GM21447 (cell line): ENCODE measurements around the gene ALKBH3.

Experiments used
- ATAC-seq: cut with Tn5 transposase; IDR thresholded peaks from one replicate; pipeline ENCODE4 v1.9.1; 2021; ENCODE audit not compliant: unreplicated experiment

Gene ALKBH3

GRCh38 chr11:43880640-43881159, at the start of gene ALKBH3:
ALKBH3 (plus strand) TSS chr11:43880831; CDS start chr11:43882653, 1,822 bp downstream.
- ATAC-seq = peak; percentile 99

- ATAC-seq = peak; percentile 63
Observed at GRCh38 chr11:43830928-43831440, 49.6 kb upstream of the ALKBH3 start.

DNA sequence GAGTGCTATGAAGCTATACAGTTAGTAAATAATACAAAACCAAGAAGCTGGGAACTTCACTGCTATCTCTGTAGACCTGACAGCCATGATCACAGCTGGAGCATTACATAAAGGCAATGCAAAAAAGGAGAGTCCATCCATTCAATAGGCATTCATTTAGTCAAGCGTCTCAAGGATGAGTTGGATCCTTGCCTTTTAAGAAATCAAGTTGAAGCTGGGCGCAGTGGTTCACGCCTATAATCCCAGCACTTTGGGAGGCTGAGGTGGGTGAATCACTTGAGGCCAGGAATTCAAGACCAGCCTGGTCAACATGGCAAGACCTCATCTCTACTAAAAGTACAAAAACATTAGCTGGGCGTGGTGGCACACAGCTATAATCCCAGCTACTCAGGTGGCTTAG, 48.1 kb upstream of the ALKBH3 start:
- no peak for ATAC-seq

DNA sequence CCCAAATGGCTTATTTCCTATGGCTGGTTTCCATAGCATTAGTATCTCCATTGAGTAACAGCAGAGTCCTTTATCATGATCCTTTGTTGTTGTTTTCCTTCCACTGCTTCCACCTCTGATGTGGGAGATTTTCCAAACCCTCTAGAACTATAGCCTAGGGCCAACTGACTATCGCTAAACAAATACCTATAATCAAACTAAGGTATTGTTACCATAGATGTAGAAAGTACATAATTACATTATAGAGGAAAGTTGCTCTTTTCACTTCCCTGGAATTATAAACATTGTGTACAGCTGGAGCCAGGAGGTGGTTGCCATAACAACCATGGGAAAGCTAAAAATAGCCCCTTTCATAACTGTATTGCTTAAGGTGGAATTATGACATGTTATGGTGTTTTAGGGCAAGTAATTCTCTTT, 47.0 kb upstream of the ALKBH3 start:
- ATAC-seq = no peak

DNA sequence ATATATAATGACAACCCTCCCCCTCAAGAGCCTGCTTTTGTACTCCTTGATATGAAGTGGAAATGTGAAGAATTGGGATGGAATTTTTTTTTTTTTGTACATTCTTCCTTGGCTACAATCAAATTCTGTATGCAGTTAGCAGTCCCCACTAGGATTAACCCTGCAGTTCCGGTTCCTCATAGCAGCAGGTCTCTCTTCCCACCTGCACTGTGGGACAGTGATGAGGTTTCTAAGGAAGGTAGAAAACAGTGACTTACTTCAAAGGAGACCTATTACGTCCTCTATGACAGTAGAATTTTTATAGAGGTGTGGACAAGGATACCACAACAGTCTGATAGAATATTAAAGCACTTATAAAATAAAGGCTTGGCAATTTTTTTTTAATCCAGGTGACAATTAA, 46.3 kb upstream of the ALKBH3 start:
- no peak for ATAC-seq

- ATAC-seq = no peak
Observed at GRCh38 chr11:43835104-43835503, 45.5 kb upstream of the ALKBH3 start.

DNA sequence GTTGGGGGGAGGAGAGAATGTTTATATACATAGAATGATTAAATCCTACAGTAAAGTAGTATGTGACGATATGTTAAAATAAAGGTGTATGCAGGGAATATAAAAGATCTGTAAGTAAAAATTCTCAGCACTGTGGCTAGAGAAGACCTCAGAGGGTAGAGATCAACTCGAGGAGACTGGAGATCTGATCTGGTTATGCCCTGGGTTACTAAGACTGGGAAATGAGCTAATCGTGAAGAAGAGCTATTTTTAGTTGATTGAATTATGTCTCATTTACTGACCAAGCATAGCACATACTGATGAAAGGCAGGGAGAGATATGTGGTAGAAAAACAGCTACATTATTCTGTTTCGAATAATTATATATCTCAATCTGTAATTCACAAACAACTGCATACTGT, 42.8 kb upstream of the ALKBH3 start:
- no peak for ATAC-seq

DNA sequence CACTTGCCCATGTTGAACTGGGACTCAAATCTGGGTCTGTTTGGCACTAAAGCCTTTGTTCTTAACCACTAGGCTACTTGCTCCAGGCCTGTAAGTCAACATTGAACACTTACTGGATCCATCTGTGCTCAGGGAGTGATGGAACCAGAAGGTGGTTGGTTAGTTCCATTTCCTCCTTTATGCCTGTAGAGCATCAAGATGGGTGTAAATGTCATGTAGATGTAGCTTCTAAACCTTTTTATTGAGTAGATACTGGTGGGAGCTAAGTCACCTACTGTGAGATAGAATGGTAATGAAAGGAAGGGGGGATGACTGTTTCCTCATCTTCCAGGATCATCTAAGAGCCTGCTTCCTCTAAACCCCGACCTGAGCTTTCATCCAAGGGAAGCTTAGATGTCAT, 38.6 kb upstream of the ALKBH3 start:
- no peak for ATAC-seq

DNA sequence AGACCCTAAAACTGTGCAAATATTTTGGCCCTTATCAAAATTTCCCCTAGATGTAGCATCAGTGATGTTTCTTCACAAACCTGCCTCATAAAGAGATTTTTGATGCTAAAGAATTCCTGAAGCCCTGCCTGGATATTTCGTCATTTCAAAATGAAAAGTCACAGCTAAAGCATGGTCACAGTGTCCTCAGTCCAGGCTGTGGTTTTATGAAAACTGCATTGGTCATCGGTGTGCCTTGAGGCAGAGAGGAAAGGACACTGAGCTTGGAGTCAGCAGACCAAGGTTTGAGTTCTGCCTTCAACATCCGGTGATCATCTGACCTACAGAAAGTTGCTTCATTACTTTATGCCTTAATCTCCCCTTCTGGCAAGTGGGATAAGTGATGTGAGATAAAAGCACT, 34.8 kb upstream of the ALKBH3 start:
- no peak for ATAC-seq

- peak; percentile 74 for ATAC-seq
Observed at GRCh38 chr11:43852057-43852636, 28.5 kb upstream of the ALKBH3 start.

- no peak for ATAC-seq
Observed at GRCh38 chr11:43853781-43854180, 26.9 kb upstream of the ALKBH3 start.

GRCh38 chr11:43856993-43857392, 23.6 kb upstream of the ALKBH3 start:
- ATAC-seq = no peak

DNA sequence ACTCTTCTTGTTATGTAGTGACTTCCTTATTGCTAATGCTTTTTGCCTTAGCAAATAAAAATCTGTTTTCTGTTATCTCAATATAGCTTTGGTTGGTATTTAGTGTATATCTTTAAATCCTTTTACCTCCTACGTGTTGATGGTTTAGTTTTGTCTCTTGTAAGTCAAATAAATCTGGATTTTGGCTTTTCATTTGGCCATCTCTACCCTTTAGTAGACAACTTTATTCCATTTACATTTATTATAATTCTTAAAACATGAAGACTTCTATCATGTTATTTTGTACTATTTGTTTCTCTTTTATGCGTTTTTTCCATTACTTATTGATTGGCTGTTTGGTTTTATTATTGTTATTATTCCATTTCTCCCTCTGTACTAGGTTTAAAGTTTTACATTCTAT, 19.5 kb upstream of the ALKBH3 start:
- ATAC-seq = no peak

GRCh38 chr11:43866520-43866919, 14.1 kb upstream of the ALKBH3 start:
- ATAC-seq = no peak

- no peak for ATAC-seq
Observed at GRCh38 chr11:43866969-43867368, 13.7 kb upstream of the ALKBH3 start.

- ATAC-seq = peak; percentile 100
Observed at GRCh38 chr11:43868852-43869567, 11.6 kb upstream of the ALKBH3 start.

DNA sequence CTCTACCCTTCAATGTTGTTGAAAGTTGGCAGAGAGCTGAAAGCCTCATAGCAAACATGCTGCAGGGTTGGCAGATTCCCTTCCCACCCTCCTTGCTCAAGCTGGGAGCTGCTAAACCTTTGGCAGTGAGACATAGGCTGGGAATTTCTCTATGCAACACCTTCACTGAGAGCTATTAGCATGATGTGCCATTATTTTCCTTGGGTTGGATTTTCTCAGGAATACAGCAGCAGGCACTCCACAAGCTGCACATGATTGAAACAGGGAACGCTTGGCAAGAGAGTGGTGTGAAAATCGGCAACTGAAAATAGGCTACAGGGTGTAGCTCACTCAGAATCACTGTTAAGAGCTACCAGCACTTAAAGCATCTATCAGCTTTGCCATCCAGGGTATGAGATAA, 9.6 kb upstream of the ALKBH3 start:
- no peak for ATAC-seq

GRCh38 chr11:43872995-43873394, 7.6 kb upstream of the ALKBH3 start:
- ATAC-seq = no peak

- no peak for ATAC-seq
Observed at GRCh38 chr11:43874078-43874477, 6.6 kb upstream of the ALKBH3 start.

DNA sequence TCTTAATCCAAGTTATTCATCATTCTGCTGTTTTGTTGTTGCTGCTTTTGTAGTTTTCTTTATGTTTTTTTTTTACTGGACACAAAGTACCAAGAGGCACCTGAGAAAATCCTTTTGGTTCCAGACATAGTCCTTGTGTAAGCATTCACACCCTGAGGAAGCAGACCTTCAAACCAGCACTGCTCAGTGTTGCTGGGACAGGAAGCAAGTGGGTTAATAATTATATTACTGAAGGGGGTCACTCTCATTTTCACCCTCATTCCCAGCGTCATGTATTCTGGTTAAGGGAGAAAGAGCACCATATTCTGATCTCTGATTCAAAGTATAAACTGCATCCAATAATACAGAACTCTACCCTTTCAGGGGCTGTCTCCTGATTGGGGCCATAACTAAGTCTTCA, 5.9 kb upstream of the ALKBH3 start:
- ATAC-seq = peak; percentile 80

DNA sequence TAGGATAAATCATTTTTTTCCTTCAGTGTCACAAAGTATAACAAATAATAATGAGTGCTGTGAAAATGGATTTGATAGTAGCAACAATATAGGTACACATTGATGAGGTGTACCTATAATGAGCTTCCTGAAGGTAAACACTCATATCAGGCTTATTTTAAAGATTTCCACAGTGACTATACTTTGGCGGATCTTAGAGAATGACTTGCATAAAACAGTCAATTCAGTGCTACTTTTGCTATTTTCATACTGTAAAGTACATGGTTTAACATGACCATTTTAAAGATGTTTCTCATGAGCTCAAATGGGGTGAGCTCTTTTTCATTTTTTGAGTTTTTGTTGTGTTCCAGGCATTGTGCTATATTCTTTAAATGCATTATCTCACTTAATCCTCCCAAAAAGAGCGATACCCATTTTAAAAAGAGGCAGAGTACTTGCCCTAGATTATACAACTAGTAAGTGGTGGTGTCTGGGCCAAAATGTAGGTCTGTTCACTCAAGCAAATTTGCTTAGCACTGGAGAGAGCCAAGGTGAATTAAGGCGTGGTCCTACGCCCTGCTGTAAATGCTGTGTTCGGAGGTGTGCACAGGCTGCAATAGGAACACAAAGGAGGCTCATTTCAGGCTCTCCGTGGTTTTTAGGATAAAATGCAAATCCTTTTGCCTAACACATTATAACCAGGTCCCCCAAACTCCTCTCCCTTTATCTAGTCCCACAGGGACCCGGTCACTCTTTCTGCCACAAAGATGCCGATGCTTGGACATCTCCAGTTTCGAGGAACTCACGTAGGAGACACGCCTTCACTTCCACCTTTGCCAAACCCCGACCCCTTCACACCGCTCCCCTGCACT, 617 bp upstream of the ALKBH3 start:
- no peak for ATAC-seq
